ENCODE measurements around the gene VPS35L.
A peak's percentile ranks its signal among the peaks of the same experiment; 100 is the strongest.
"Not testable (repeated sequence)": the region's sequence is repeated elsewhere in the genome, so short reads cannot be mapped to it uniquely, and the experiment has no call there.

VPS35L gene

DNA sequence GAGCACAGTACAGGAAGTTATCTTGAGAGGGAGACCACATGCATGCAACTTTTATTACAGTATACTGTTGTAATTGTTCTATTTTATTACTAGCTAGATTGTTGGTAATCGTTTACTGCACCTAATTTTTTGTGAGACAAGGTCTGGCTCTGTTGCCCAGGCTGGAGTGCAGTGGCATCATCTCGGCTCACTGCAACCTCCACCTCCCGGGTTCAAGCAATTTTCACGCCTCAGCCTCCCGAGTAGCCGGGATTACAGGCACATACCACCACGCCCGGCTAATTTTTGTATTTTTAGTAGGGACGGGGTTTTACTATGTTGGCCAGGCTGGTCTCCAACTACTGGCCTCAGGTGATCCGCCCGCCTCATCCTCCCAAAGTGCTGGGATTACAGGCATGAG is 161.2 kb downstream of the VPS35L start:
- DNase-seq, result not testable (repeated sequence)

DNA sequence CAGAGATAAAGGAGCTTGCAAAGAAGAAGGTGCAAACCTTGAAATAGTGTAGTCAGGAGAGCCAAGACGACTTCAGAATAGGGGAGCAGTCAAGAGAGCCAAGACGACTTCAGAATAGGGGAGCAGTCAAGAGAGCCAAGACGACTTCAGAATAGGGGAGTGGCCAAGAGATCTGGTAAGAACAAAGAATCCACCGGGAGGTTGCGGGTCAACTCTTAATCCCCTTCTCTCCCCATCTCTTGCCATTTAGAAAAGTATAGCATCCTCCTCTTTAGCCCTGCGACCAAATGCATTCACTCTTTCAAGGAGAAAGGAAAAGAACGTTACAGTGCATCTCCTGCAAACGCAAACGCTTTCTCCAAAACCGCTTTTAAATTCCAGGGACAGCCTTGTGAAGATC is 161.8 kb downstream of the VPS35L start:
- no peak for DNase-seq

GRCh38 chr16:19717741-19718623 is 162.5 kb downstream of the VPS35L start, which contains the start of the genes IQCK and KNOP1:
Gene IQCK (plus strand): TSS chr16:19718271. CDS start chr16:19718307, 36 bp downstream.
Gene KNOP1 (minus strand): TSS chr16:19718227. CDS start chr16:19715035, 3,192 bp downstream.
- peak; percentile 79 for DNase-seq

DNA sequence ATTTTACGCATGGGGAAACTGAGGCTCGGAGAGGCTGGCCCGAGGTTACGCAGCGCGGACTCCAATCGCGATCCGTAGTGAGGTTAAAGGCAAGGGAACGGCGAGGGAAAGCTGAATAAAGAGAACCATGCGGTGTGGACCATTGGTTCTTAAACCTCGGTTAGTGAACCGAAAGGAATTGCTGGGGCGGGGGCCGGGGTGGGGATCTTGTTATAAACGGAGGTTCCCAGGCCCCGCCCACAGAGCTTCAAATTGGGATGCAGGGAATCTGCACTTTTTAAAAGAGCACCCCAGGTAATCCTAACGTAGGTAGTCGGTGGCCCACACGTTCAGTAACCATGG is 163.1 kb downstream of the VPS35L start:
- DNase-seq, result no peak

DNA sequence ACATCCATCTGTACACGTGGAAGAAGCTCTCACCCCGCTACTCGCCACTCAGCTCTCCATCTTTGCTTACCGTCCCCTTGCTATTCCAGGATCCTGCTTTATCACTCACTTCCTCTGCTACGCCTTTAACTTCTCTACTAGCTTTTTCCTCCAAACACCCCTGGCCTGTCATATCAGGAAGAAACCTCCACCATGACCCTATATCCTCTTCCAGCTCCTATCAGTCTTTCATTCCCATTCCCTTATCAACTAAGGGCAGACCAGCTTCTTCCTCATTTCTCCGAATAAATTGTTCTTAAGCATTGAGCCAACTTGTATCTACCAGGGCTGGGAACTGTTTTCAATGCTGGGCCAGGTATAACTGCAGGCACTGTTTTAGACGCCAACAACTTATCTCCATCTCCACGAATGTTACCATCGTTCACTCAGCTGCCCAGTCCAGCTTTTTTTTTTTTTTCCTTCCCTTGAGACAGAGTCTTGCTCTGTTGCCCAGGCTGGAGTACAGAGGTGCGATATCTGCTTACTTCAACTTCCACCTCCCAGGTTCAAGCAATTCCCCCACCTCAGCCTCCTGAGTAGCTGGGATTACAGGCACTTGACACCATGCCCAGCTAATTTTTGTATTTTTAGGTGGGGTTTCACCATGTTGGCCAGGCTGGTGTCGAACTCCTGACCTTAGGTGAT is 166.9 kb downstream of the VPS35L start:
- DNase-seq, result no peak

DNA sequence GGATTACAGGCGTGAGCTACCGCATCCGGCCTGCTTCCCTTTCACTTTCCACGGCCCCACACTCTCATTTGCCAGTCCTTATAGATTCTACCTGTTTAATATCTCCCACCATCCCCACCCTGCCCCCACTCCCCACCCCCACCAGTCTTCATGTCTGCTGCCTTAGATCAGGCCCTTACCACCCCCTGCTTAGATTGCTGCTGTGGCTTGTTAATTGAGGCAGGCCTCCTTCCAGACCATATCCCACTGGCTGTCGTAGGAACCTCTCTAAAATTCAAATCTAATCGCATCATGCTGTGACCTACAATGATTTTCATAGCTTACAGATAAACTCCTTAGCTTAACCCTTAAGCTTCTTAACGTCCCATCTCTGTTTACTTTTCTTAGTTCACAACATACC is 167.5 kb downstream of the VPS35L start:
- DNase-seq, result no peak

GRCh38 chr16:19728636-19728965 is 173.1 kb downstream of the VPS35L start:
- DNase-seq, result no peak

- DNase-seq, result no peak
These were observed 178.0 kb downstream of the VPS35L start for GRCh38 chr16:19733551-19733950.

DNA sequence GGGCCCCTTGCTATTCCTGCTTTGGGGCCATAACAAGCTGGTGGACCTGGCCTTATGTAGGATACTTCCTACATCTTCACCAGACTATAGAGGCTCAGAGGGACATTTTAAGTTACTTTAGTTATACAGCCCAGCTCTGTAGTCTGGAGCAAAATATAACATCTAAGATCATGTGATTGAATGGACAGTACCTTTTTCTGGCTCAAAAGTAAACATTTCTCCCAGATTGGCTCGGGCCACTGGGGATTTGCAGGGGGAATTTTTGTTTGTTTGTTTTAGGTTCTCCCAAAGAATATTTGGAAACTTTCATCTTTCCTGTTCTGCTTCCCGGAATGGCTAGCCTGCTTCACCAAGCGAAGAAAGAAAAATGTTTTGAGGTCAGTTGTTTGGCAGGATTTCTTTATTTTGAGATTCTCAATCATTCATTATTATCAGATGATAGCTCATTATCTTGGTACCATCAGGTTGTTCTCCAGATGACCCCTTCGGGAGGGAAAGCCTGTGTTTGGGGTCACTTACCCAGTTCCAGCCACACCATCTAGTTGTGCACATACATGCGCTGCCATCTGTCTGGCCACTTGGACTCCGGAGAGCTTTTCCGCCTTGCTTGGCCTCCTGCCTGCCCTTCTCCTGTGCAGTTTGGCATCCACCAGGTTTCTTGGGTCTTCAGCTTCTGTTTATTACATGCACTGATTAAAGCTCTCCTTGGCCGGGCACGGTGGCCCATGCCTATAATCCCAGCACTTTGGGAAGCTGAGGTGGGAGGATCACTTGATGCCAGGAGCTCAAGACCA is 179.8 kb downstream of the VPS35L start:
- no peak for DNase-seq

DNA sequence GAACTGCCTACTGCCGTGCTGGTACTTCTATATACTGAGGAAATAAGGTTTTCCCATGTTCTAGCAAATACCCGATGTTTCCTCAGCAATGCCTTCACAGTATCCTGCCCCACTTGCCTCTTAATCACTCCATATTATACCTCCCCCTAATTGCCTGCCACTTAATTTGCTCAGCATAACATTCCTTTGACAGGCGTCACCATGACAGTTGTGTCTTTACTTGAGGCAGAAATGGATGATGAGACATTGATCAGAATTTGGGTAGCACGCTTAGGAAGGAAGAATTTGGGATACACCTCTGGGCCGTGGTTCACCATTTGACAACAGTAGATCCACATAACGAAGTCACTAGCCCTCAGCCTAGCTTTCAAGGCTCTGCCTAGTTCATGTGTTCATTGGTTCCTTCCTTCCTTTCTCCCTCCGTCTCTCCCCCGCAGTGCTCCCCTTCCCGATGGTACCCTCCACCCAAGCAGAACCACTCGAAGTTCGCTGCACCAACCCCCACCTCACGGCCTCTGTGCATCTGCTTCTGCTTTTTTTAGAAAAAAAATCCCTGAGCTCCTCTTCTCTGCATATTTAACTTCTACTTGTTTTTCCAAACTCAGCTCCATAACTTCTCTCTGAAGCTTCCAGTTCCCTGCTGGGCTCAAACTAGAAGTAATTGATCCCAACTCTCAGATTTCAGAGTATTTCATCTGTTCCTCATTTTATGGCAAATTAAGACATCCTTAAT is 182.0 kb downstream of the VPS35L start:
- peak; percentile 18 for DNase-seq

DNA sequence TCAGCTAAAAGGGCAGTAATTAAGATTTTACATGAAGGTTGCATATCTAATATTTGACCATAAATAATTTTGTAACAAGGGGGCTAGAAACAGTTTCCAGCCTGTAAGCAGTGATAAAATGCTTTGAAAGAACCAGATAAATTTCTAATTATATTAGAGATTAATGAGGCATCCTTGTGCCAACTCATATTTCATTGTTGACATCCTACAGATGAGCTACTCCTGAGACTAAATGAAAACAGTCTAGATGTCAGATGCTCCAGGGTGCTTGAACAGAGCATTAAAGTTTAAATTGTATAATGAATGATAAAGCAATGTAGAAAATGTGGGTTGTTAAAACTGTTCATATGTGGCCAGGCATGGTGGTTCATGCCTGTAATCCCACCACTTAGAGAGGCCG is 185.9 kb downstream of the VPS35L start:
- DNase-seq, result no peak

GRCh38 chr16:19743816-19744159 is 188.3 kb downstream of the VPS35L start:
- DNase-seq, result no peak

- no peak for DNase-seq
These were observed 189.2 kb downstream of the VPS35L start for GRCh38 chr16:19744670-19745069.

GRCh38 chr16:19745286-19746010 is 189.9 kb downstream of the VPS35L start:
- no peak for DNase-seq

DNA sequence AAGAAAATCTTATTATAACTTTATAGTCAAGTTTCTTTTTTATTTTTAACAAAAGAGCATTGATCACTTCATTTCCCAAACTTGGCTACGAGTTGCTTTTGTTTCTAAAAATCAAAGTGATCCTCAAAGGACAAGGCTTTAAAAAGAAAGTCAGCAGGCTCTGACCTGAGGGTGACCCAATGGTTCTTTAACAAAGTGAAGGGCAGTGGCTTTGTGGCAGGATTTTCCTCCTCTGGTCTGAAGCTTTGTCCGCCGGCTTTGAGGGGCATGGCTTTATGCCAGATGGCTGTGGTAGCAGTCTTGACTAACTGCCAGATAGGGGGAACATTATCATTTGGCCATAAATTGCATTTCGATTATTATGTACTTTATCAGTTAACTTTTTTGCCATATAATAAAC is 191.1 kb downstream of the VPS35L start:
- no peak for DNase-seq

DNA sequence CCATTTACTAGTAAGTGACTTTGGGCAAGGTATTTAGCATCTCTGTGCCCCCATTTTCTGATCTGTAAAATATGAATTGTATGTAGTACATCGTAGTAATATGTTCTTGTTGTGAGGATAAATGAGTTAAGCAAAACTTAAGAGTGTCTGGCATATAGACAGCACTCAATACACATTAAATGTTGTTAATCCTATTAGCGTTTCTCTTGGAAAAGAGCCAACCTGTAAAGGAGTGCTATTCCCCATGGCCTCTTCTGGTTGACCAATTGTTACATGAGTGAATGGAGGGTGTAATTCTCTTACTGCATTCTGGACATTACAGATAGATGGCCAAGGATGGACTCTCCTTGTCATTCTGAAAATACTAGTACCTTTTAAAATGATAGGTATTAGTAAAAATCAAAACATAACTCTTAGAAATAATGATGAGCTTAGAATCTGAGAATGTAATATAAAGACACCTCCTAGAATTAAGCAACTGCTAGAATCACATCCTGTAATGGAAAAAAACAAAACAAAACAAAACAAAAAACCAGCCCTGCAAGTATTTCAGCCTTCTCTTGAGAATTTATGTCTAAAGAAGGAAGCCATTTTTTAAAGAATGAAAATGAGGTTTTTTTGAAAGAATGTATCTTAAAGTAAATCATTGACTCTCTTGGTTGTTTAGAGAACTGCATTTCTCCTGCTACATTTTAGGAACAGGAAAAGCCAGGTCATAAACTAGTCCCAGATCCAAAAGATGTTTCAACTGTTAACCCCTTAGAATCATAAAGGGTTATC is 193.1 kb downstream of the VPS35L start:
- no peak for DNase-seq

DNA sequence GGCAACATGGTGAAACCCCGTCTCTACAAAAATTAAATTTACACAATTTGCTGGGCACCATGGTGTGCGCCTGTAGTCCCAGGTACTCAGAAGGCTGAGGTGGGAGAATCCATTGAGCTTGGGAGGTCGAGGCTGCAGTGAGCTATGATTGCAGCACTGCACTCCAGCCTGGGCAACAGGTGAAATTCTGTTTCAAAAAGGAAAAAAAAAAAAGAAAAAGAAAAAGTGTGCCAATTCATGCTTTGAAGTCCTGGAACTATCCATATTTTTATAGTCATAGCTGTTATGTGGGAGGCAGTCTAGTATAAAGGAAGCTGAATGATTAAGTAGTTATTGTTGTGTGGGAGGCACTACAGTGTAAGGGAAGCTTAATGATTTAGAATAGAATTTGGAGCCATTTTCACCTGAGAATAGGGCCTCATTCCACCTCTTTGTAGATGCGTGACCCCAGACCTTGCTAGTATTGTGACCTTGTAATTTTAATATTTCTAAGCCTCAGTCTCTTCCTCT is 194.1 kb downstream of the VPS35L start:
- no peak for DNase-seq

All from GDM1 (cell line).